ENCODE data around the gene UCHL1. TPM values are rescaled to one million over a fixed set of nuclear protein-coding genes. Genes with fewer than 3 reads are reported as not detected.

Gene UCHL1
- 20.7 and 202 TPM in 2 replicates for total RNA-seq

DNA sequence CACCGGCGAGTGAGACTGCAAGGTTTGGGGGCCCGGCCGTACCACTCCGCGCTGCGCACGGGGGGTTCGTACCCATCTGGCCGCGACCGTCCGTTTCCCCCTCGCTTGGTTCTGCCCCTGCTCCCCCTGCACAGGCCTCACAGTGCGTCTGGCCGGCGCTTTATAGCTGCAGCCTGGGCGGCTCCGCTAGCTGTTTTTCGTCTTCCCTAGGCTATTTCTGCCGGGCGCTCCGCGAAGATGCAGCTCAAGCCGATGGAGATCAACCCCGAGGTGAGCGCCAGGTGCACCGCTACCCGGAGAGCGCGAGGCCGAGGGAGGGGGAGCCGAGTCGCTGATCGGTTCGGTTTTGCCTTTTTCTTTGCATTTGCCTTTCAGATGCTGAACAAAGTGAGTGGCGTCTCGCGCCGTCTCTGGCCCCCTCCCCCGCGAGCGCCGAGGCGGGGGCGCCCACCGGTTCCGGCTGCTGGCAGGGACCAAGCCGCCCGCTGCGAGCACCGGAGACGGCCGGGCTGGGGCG lies at the start of gene UCHL1:
Gene UCHL1 (plus strand): TSS at position 189 of the 517 bp plus-strand sequence. CDS start 49 bp downstream, at position 238.

DNA sequence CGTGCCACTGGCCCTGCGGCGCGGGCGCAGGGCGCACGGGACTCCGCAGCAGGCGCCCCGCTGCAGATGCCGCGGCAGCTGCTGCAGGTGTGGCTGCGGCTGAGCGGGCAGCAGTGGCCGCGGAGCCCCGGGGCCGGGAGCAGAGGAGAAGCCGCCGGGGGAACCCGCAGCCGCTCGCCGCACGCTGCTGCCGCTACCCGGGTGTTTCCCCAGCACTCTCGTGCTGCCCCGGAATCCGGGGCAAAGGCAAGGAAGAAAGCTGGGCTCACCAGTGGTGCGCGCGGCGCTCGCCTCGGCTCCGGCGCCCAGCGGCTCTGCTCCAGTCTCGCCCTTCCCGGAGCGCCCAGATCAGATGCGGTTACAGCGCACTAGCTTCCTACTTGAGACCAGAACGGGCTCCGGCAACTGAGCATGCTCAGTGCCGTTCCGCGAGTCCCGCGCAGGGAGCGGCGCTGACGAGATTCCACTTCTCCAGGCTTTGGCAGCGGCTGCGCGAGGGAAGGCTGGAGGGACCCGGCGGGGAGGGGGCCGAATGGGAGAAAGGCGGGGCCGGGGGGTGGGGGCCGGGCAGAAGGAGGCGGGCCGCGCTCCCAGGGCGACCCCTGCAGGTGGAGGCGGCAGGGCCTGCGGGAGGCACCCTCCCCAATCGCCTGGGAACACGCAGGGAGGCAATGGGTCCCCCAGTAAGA lies 42.4 kb upstream of the UCHL1 start, which contains the start of gene APBB2:
Gene APBB2 (minus strand): TSS at position 407 of the 689 bp plus-strand sequence. CDS start 181,288 bp downstream, outside the sequence.

Other genes with a start within 250 kb of the UCHL1 start
- gene APBB2, start 42.4 kb upstream of the UCHL1 start, total RNA-seq, result 30.1 and 40.7 TPM in 2 replicates